AG04449 (cell line): ENCODE measurements around the gene IDE.

ENCODE experiments used
- CTCF ChIA-PET: fragments of 350-600 bp; formaldehyde crosslinking; extraction: SDS; loops from one replicate; lab custom pipeline; 2021; ENCODE audit warnings: antibody characterized with exemption; lab: Yijun Ruan, JAX
- POLR2A ChIA-PET: fragments of 400-600, 350-600 bp; formaldehyde crosslinking; extraction: SDS; loops from one replicate; lab custom pipeline; 2020; ENCODE audit warnings: antibody characterized with exemption, inconsistent platforms; lab: Yijun Ruan, JAX
- DNase-seq: peaks from one replicate; pipeline ENCODE4 v3.0.0-alpha.2; 2010; ENCODE audit warnings: low read depth, low spot score
- H3K4me3 ChIP-seq: 2 replicates; pipeline ENCODE4 v1.5.1; 2011; ENCODE audit warnings: low read depth, mild to moderate bottlenecking, control low read depth, low read length
- TF ChIP-seq, protein P1 (sequence below): IDR thresholded peaks from one replicate; pipeline ENCODE4 v1.5.1; 2011; ENCODE audit warnings: mild to moderate bottlenecking, moderate library complexity, low read length, control low read depth, inconsistent platforms; ENCODE audit not compliant: insufficient read depth; ENCODE audit errors: missing control alignments

The IDE gene

DNA sequence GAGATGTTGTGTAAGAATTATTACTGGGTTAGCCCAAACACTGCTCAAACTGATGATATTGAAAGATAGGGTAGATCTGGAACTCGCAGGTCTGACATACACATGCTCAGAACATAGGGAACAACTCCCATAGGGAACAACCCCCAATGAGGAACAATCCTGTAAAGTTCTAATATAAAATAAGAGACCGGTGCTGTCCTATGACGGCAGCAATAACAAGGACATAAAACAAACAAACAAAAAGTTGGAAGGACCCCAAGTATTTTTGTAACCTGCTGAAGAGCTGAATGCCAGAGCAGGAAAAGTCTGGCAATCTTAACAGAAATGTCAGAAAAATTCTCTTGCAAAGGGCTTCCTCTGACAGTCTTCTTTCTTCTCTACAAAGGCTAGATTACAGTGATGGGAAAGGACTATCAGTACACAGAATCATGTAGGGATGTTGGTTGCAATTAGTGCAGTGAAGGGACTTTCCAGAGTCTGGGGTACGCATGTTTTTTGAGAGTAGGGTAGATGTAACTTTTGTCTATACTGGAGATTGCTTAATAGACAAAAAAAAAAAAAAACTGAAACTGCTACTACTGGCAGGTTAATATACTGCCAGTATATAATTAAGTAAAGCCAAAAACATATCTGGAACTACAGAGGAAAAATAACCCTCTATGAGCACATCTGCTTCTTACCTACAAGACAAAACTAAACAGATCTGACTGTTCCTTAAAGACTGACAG is 35.5 kb downstream of the IDE start:
- DNase-seq, result no peak
- ChIA-PET POLR2A (interaction anchor here (0.7 kb wide), 1 partner anchor 333 kb away, joined by 5 read pairs; no protein-coding TSS in a partner anchor), CTCF (interaction anchor here (1.3 to 1.6 kb wide), 2 partner anchors 21 to 35 kb away, joined by 3 to 9 read pairs; no protein-coding TSS in a partner anchor)
- TF ChIP-seq, protein P1, sequence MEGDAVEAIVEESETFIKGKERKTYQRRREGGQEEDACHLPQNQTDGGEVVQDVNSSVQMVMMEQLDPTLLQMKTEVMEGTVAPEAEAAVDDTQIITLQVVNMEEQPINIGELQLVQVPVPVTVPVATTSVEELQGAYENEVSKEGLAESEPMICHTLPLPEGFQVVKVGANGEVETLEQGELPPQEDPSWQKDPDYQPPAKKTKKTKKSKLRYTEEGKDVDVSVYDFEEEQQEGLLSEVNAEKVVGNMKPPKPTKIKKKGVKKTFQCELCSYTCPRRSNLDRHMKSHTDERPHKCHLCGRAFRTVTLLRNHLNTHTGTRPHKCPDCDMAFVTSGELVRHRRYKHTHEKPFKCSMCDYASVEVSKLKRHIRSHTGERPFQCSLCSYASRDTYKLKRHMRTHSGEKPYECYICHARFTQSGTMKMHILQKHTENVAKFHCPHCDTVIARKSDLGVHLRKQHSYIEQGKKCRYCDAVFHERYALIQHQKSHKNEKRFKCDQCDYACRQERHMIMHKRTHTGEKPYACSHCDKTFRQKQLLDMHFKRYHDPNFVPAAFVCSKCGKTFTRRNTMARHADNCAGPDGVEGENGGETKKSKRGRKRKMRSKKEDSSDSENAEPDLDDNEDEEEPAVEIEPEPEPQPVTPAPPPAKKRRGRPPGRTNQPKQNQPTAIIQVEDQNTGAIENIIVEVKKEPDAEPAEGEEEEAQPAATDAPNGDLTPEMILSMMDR, result no peak
- no peak overlapping the region for H3K4me3 ChIP-seq

DNA sequence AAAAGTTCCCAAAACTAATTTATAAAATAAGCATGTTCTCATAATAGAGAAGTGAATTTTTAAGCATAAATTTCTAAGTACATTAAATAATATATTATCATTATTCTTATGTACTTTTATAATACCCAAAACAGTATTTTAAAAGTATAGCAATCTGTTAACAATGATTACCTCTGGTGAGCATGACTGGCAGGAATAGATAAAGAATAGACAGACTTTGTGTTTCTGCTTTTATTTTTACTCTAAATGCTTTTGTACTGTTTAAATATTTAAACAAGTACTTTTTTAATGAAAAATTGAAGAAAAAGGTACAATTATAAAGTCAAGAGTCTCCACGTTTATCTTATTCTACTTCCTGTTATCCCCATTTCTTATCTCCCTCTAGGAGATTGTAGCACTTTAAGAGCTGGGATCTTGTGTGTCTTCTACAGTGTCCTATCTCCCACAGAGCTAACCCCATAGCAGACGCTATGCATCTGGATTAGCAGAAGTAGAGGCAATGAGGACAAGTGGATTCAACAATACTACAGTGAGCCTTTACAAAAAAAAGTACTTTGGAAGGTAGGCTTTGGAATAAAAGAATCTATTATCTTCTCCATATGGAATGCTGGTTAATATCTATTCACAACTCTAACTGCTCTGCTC is 42.9 kb downstream of the IDE start:
- H3K4me3 ChIP-seq, result no peak overlapping the region
- CTCF ChIA-PET, result interaction anchor here (1.4 to 6.3 kb wide), 2 partner anchors 13 to 43 kb away, joined by 5 to 33 read pairs; partner anchors contain the start of gene IDE
- POLR2A ChIA-PET, result no interaction called here
- TF ChIP-seq, protein P1, result no peak
- DNase-seq, result no peak

DNA sequence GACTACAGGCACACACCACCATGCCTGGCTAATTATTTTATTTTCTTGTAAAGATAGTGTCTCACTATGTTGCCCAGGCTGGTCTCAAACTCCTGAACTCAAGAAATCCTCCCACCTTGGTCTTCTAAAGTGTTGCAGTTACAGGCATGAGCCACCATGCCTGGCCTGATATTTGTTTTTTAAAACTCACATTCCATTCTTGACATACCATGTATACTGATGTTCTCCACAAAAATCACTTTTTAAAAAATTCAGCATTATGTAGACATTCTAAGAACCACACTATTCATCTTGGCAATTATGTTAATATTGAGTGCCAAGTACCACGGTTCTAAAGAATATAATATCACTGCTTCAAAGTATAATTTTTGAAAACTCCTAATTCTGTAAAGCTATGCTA is 43.5 kb downstream of the IDE start:
- DNase-seq, result peak; percentile 21
- ChIA-PET CTCF (interaction anchor here (1.4 to 6.3 kb wide), 2 partner anchors 13 to 44 kb away, joined by 5 to 33 read pairs; partner anchors contain the start of gene IDE), POLR2A (no interaction called here)
- no peak overlapping the region for H3K4me3 ChIP-seq
- TF ChIP-seq, protein P1, result no peak

DNA sequence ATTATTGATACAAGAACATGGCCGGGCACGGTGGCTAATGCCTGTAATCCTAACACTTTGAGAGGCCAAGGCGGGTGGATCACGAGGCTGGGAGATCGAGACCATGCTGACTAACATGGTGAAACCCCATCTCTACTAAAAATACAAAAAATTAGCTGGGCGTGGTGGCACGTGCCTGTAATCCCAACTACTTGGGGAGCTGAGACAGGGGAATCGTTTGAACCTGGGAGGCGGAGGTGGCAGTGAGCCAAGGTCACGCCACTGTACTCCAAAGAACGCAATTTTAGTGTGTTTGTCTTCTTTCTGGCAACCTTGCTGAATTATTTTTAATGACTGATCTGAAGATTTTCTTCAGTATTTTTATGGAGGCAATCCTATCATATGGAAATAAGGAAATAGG is 46.2 kb downstream of the IDE start:
- no peak overlapping the region for H3K4me3 ChIP-seq
- ChIA-PET CTCF (interaction anchor here (1.5 to 6.3 kb wide), 3 partner anchors 10 to 47 kb away, joined by 3 to 33 read pairs (median 11); partner anchors contain the start of gene IDE), POLR2A (no interaction called here)
- TF ChIP-seq, protein P1, result no peak
- DNase-seq, result no peak

DNA sequence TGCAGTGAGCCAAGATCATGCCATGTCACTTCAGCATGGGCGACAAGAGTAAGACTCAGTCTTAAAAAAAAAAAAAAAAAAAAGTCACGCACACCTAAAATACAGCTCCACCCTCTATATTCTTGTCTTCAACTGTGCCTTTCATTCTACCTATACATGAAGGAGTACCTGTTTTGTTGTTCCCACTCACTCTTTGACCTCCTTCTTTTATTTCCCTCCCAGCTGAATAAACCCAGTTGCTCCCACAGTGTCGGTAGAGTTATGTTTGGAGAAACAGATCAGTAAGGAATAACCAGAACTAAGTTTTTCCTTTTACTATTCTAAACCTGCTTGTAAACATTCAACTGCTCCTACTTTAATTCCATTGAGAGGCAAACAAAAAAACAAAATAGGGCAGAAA is 50.3 kb downstream of the IDE start:
- no peak overlapping the region for H3K4me3 ChIP-seq
- no peak for DNase-seq
- ChIA-PET CTCF (interaction anchor here (0.6 to 1.9 kb wide), 2 partner anchors 11 to 42 kb away, joined by 3 to 5 read pairs; no protein-coding TSS in a partner anchor), POLR2A (no interaction called here)
- TF ChIP-seq, protein P1, result no peak
